ENCODE results near the gene NAPSA.

Gene NAPSA

DNA sequence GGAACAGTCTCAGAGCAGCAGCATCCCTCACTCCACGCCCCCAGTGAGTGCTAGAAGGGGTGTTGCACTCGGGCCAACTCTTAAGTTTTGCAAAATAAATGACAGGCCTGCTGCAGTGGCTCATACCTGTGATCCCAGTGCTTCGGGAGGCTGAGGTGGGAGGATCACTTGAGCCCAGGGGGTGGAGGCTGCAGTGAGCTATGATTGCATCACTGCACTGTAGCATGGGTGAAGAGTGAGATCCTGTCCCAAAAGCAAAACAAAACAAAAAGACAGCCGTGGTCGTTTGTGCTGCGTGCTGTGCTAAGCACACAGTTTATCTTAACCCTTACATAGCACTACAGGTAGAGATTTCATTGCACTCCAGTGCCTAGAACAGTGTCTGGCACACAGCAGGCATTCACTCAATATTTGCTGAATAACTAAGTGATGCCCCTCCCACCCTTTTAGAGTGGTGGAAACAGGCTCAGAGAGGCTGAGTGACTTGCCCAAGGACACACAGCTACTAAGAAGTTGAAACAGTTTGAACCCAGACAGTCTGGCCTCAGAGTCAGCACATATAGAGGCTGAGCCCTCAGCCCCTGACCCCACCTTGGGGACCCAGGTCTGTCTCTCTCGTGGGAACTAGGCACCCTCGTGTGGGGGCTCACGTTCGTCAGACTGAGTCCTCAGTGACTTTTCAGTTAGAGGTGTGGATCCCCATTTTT is 54.5 kb downstream of the NAPSA start:
- TF ChIP-seq, protein P1, sequence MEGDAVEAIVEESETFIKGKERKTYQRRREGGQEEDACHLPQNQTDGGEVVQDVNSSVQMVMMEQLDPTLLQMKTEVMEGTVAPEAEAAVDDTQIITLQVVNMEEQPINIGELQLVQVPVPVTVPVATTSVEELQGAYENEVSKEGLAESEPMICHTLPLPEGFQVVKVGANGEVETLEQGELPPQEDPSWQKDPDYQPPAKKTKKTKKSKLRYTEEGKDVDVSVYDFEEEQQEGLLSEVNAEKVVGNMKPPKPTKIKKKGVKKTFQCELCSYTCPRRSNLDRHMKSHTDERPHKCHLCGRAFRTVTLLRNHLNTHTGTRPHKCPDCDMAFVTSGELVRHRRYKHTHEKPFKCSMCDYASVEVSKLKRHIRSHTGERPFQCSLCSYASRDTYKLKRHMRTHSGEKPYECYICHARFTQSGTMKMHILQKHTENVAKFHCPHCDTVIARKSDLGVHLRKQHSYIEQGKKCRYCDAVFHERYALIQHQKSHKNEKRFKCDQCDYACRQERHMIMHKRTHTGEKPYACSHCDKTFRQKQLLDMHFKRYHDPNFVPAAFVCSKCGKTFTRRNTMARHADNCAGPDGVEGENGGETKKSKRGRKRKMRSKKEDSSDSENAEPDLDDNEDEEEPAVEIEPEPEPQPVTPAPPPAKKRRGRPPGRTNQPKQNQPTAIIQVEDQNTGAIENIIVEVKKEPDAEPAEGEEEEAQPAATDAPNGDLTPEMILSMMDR (IDR thresholded peaks at IDR 0.05; ENCODE audit: extremely low read depth, missing control alignments) = no peak
- DNase-seq (ENCODE audit: low spot score) = no peak

DNA sequence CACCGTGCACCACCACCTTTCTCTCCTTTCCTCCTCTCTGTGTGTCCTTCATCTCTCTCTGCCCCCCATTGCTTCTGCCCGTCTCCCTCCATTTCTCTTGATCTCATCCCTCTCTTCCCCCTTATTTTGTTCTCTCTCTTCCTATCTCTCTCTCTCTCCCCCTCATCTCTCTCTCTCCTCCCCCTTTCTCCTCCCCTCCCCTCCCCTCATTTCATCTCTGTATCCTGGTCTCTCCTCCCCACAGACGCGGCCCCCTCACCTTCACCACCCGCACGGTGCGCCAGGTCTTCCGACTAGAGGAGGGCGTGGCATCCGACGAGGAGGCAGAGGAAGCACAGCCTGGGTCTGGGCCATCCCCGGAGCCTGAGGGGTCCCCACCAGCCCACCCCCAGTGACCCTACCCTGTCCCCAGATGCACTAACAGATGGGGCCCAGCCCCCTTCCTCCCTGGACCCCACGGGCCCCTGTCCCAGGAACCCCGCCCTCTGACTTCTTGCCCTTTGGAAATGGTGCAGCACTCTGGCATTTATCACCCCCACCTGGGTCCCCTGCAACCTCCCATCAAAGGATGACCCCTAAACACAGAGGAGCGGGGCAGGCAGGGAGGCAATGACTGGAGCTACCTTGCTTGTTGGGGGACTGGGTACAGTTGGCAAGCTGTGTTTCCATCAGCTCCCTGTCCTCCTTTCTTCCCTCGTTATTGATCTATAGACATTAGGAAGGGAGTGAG is 55.9 kb downstream of the NAPSA start:
- DNase-seq (ENCODE audit: low spot score) = no peak
- TF ChIP-seq, protein P1 (IDR thresholded peaks at IDR 0.05; ENCODE audit: extremely low read depth, missing control alignments) = no peak

DNA sequence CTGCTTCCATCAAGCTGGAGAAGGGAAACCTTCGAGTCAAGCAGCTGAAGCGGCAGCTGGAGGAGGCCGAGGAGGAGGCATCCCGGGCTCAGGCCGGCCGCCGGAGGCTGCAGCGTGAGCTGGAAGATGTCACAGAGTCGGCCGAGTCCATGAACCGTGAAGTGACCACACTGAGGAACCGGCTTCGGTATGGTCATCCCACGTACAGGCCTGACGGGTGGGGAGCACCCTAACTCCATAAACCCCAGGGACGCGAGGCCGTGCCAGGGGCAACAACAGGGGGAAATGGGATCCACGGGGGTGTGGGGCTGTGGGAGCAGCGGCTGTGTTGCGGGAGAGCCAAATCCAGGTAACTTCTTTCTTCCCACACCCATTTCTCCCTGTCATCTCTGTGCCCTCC is 56.4 kb downstream of the NAPSA start:
- TF ChIP-seq, protein P1 (IDR thresholded peaks at IDR 0.05; ENCODE audit: extremely low read depth, missing control alignments) = no peak
- no peak for DNase-seq (ENCODE audit: low spot score)

All from GM20000 (cell line).